NCI-H128 (cell line): Measurements from ENCODE around the gene SIN3B.
"Not testable (repeated sequence)": the region's sequence is repeated elsewhere in the genome, so short reads cannot be mapped to it uniquely, and the experiment has no call there.

Source experiments
- DNase-seq: peaks from one replicate; lab custom pipeline; 2025; ENCODE audit not compliant: unreplicated experiment; lab: John Stamatoyannopoulos, UW

The SIN3B gene

GRCh38 chr19:16829010-16829821, at the start of gene SIN3B:
Gene SIN3B (plus strand): TSS chr19:16829398. CDS start chr19:16829421, 23 bp downstream.
- DNase-seq, result peak; percentile 81

GRCh38 chr19:16779539-16780163, 49.5 kb upstream of the SIN3B start:
- no peak for DNase-seq

DNA sequence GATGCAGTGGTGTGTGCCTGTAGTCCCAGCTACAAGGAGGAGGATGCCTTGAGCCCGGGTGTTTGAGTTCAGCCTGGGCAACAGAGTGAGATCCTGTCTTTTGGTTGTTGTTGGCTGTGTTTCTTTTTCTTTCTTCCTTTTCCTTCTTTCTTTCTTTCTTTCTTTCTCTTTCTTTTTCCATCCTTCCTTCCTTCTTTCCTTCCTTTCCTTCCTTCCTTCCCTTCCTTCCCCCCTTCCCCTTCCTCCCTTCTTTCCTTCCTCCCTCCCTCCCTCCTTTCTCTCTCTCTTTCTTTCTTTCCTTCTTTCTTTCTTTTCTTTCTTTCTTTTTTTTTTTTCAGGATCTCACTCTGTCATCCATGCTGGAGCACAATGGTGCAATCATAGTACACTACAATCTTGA, 46.5 kb upstream of the SIN3B start:
- DNase-seq, result no peak

DNA sequence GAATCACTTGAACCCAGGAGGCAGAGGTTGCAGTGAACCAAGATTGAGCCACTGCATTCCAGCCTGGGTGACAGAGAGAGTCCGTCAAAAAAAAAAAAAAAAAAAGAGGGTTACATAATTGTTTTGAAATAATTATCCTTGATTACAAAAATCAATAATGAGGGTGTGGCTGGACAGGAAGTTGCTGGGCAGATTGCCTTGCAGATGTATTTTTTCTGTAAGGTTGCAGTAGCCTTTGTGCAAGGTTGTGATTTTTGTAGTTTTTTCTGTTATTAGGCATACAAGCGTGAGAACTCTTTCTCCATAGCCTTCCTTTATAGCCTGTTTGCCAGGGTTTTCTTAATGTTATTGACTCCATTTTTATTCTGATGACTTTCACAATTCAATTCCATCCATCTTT, 40.7 kb upstream of the SIN3B start:
- DNase-seq, result no peak

DNA sequence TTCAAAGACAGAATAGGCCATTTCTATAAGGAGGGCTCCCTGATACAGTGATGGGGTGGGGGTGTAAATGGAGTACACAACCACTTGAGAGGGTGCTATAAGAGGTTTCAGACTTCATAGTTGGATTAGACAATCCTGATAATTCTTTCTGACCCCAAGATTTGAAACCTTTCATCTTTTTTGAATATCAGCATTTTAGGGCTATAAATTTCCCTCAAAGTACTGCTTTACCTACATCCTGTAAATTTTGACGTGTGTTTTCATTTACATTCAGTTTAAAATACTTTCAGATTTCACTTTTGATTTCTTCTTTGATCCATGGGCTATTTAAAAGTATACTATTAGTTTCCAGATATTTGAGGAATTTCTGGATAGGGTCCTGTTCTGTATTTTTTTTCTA, 40.0 kb upstream of the SIN3B start:
- DNase-seq, result no peak

DNA sequence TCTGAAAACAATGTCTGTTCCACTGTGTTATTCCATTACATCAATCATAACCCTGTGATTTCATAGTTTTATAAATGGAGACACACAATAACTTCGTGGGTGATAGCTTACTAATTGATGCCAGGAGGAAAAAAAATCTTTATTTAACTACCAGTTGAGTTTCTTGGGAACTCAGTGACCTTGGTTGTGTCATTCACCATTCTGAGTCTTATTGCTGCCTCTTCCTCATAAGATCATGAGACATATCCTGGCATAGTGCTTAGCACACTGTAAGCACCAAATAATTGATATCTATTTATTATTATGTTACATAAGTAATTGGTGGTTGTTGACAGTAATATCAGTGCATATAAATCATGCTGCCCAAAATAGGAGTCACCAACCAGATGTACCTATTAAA, 39.1 kb upstream of the SIN3B start:
- no peak for DNase-seq

DNA sequence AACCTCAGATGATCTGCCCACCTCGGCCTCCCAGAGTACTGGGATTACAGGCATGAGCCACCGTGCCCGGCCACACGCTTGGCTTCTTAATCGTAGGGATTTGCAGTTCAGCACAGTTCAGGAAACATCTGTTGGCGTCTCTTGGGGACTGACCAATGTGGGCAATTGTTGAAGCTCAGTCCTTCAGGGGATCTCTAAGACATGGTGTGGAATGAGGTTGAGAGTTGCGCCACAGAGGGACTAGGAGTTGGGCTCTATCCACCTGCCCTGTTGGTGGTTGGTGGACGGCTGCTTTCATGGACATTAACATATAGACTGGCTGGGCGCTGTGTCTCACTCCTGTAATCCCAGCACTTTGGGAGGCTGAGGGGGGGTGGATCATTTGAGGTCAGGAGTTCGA, 37.3 kb upstream of the SIN3B start:
- no peak for DNase-seq

- no peak for DNase-seq
Observed at GRCh38 chr19:16794456-16795441, 34.4 kb upstream of the SIN3B start.

GRCh38 chr19:16795731-16796130, 33.5 kb upstream of the SIN3B start:
- no peak for DNase-seq

DNA sequence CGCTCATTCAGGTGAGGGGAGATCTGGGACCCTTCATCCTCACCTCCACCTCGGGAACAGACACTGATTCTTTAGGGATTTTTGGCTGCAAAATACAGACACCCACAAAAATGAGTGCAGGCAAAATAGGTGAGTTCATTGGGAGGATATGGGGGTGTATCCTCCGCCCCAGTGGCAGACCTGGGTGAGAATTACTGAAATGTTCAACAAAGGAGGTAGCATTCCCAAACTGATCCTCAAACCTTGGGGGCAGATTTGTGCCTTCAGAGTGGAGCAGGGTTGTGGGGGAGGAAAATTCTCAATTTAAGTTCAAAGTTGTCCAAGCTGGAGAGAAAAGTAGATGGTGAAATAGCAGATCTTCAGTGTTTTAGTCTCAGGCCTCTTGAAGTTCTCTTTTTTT, 31.3 kb upstream of the SIN3B start:
- DNase-seq, result no peak

DNA sequence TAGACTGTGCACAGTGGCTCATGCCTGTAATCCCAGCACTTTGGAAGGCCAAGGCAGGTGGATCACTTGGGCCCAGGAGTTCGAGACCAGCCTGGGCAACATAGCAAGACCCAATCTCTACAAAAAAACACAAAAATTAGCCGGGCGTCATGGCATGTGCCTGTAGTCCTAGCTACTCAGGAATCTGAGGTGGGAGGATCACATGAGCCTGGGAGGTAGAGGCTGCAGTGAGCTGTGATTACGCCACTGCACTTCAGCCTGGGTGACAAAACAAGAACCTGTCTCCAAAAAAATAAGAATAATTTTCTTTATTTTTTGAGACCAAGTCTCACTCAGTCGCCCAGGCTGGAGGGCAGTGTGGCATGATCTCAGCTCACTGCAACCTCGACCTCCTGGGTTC, 30.9 kb upstream of the SIN3B start:
- not testable (repeated sequence) for DNase-seq

GRCh38 chr19:16799740-16800139, 29.5 kb upstream of the SIN3B start:
- DNase-seq, result no peak

DNA sequence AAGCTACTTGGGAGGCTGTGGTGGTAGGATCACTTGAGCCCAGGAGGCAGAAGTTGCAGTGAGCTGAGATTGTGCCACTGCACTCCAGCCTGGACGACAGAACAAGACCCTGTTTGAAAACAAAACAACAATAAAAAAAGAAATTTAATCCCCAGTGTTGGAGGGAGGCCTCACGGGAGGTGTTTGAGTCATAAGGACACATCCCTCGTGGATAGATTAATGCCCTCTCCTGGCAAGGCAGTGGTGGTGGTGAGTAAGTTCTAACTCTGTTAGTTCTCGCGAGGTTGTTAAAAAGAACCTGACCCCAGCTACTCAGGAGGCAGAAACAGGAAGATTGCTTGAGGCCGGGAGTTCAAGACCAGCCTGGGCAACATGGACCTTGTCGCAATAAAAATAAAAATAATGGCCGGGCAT, 27.6 kb upstream of the SIN3B start:
- DNase-seq, result no peak

DNA sequence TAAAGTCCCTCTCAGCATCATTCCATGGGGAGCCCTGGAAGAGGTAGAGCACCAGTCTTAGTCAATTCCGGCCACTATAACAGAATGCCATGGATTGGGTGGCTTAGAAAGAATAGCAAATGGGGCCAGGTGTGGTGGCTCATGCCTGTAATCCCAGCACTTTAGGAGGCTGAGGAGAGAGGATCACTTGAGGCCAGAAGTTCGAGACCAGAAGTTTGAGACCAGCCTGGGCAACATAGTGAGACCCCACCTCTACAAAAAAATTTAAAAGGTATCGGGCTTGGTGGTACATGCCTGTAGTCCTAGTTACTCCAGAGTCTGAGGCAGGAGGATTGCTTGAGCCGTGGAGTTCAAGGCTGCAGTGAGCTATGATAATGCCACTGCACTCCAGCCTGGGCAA, 25.0 kb upstream of the SIN3B start:
- no peak for DNase-seq

DNA sequence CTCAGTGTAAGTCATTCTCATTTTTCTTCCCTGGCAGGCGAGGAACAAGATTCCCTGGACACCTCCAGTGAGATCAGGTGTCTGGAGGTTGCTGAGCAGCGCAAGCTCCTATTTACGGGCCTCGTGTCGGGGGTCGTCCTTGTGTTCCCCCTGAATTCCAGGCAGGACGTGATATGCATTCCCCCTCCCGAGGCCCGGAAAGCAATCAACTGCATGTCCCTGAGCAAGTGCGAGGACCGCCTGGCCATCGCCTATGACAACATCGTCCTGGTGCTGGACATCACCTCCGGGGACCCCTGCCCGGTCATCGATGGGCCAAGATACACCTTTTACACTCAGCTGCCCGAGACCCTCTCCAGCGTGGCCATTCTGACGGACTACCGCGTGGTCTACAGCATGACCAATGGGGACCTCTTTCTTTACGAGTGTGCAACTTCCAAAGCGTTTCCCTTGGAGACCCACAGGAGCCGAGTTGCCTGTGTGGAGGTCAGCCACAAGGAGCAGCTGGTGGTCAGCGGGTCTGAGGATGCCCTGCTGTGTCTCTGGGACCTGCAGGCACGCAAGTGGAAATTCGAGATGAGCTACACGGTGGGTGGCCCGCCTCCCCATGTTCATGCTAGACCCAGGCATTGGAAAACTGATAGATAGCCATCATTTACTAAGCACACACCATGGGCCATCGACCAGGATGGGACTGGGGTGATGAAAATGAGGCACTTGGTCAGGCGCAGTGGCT, 21.5 kb upstream of the SIN3B start:
- no peak for DNase-seq

GRCh38 chr19:16814526-16815100, 14.6 kb upstream of the SIN3B start:
- DNase-seq, result no peak

- DNase-seq, result no peak
Observed at GRCh38 chr19:16820056-16820455, 9.1 kb upstream of the SIN3B start.

- DNase-seq, result no peak
Observed at GRCh38 chr19:16821081-16821480, 8.1 kb upstream of the SIN3B start.

- DNase-seq, result no peak
Observed at GRCh38 chr19:16822648-16823047, 6.5 kb upstream of the SIN3B start.

- DNase-seq, result no peak
Observed at GRCh38 chr19:16824658-16825311, 4.4 kb upstream of the SIN3B start.
